Brain microvascular endothelial cell (primary cell): ENCODE results near the gene KMT2E.

Experiments used
- DNase-seq: peaks from one replicate; pipeline ENCODE4 v3.0.0-alpha.2; 2020
- H3K27ac ChIP-seq: fragments of 250-450 bp; sonication (Bioruptor Pico); 2 replicates; pipeline ENCODE4 v1.5.1; 2020; ENCODE audit warnings: mild to moderate bottlenecking, moderate library complexity
- H3K27me3 ChIP-seq: fragments of 250-450 bp; sonication (Bioruptor Pico); replicated peaks from 2 replicates; pipeline ENCODE4 v1.5.1; 2020; ENCODE audit warnings: mild to moderate bottlenecking
- H3K36me3 ChIP-seq: fragments of 250-450 bp; sonication (Bioruptor Pico); replicated peaks from 2 replicates; pipeline ENCODE4 v1.5.1; 2020; ENCODE audit warnings: mild to moderate bottlenecking
- H3K4me3 ChIP-seq: 2 replicates; pipeline ENCODE4 v1.5.1; 2011; ENCODE audit warnings: low read depth, mild to moderate bottlenecking, control low read depth, low read length, moderate library complexity
- CTCF ChIP-seq: IDR thresholded peaks from 2 replicates; pipeline ENCODE4 v1.5.1; 2011; ENCODE audit warnings: low read depth, mild to moderate bottlenecking, moderate library complexity, low read length, control low read depth, inconsistent platforms; ENCODE audit errors: missing control alignments
- in situ Hi-C: cut with HindIII; loops from 2 replicates; pipeline ENCODE4 v1.10.0; 2017; ENCODE audit warnings: low sequenced_read_pairs, low pct_ligation_motif_present

KMT2E gene

GRCh38 chr7:105094966-105095365 is 81.0 kb downstream of the KMT2E start:
- in situ Hi-C loops: loop anchor here (25.0 kb wide), 1 partner anchor 108 kb away; no protein-coding TSS in a partner anchor
- Histone ChIP-seq H3K27ac (no peak overlapping the region), H3K36me3 (peaks cover 13% of the 10 kb centered on the region), H3K4me3 (no peak overlapping the region), H3K27me3 (no peaks in the 10 kb centered on the region)
- no peak for DNase-seq
- no peak for TF ChIP-seq CTCF

GRCh38 chr7:105096306-105096705 is 82.3 kb downstream of the KMT2E start:
- no peak for DNase-seq
- in situ Hi-C loops: loop anchor here (25.0 kb wide), 1 partner anchor 109 kb away; no protein-coding TSS in a partner anchor
- no peaks in the 10 kb centered on the region for H3K27me3 ChIP-seq
- no peak overlapping the region for H3K27ac ChIP-seq
- peaks cover 10% of the 10 kb centered on the region for H3K36me3 ChIP-seq
- TF ChIP-seq CTCF: no peak
- no peak overlapping the region for H3K4me3 ChIP-seq

GRCh38 chr7:105097619-105098018 is 83.6 kb downstream of the KMT2E start:
- H3K27me3 ChIP-seq: no peaks in the 10 kb centered on the region
- H3K27ac ChIP-seq: peak overlapping the region; percentile 71
- in situ Hi-C loops: loop anchor here (25.0 kb wide), 1 partner anchor 110 kb away; no protein-coding TSS in a partner anchor
- peak; percentile 71 for DNase-seq
- H3K4me3 ChIP-seq: no peak overlapping the region
- TF ChIP-seq CTCF: no peak
- peaks cover 8% of the 10 kb centered on the region for H3K36me3 ChIP-seq

GRCh38 chr7:105098863-105099515 is 85.0 kb downstream of the KMT2E start:
- peaks cover 17% of the 10 kb centered on the region for H3K36me3 ChIP-seq

GRCh38 chr7:105101864-105102263 is 87.9 kb downstream of the KMT2E start:
- peaks cover 37% of the 10 kb centered on the region for H3K36me3 ChIP-seq
- H3K27me3 ChIP-seq: no peaks in the 10 kb centered on the region
- no peak overlapping the region for H3K4me3 ChIP-seq
- no peak for TF ChIP-seq CTCF
- no peak overlapping the region for H3K27ac ChIP-seq
- DNase-seq: no peak
- in situ Hi-C loops: no loop called here

More at GRCh38 chr7:105098863-105099515, 85.0 kb downstream of the KMT2E start:
- Histone ChIP-seq H3K27me3 (no peaks in the 10 kb centered on the region), H3K4me3 (no peak overlapping the region), H3K27ac (no peak overlapping the region)
- in situ Hi-C loops: loop anchor here (25.0 kb wide), 1 partner anchor 112 kb away; no protein-coding TSS in a partner anchor
- TF ChIP-seq CTCF: no peak
- DNase-seq: no peak
